HG03064 (cell line): ENCODE data around the gene CD7.

ENCODE experiments used
- ATAC-seq: cut with Tn5 transposase; IDR thresholded peaks from one replicate; pipeline ENCODE4 v1.9.1; 2021; ENCODE audit warnings: low read depth; ENCODE audit not compliant: unreplicated experiment

CD7 gene

DNA sequence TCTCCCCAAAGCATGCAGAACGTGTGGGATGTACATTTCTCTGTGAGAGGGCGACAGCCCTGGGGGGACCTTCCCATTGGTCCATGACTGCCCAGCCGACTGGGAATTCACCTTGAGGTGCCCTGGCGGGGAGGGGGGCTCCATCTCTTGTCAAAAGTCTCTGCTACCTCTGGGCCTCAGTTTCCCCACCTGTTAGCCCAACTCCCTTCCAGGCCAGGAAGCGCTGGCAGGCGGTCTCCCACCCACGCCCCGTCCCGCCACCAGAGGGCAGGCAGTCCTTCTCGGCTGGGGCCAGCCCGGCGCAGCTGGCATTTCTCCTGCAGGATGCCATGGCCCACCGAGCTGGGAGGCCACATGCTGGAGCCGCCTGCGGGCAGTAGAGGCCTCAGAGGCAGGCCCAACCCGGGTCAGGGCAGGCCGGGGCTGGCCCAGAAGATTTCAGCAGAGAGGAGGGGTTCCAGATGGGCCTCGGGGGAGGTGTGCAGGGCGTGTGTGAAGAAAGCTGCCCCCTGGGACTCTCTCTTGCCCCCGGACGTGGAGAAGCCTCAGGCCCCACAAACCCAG, 16.6 kb downstream of the CD7 start:
- ATAC-seq = no peak

DNA sequence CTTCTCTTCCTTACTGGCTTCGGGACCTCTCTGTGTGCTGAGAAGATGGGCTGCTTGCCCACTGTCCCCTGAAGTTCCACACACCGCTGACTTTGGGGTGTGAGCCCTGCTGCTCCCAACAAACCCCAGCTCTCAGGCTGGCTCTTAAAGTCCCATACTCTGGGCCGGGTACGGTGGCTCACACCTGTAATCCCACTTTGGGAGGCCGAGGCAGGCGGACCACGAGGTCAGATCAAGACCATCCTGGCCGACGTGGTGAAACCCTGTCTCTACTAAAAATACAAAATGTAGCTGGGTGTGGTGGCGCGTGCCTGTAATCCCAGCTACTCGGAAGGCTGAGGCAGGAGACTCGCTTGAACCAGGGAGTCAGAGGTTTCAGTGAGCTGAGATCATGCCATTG, 17.2 kb downstream of the CD7 start:
- no peak for ATAC-seq

DNA sequence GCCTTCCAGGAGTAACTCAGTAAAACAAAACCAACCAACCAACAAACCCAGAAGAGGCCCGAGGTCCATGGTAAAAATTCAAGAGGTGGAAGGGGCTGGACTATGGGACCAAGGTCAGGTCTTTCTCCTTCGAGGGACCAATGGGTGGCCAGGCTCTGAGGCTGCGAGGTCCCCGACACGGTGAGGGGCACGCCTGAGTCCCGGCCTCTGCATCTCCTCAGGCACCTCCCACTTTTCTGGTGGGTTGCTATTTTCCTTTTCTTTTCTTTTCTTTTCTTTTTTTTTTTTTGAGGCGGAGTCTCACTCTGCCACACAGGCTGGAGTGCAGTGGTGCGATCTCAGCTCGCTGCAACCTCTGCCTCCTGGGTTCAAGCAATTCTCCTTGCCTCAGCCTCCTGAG, 18.0 kb downstream of the CD7 start:
- ATAC-seq = no peak

DNA sequence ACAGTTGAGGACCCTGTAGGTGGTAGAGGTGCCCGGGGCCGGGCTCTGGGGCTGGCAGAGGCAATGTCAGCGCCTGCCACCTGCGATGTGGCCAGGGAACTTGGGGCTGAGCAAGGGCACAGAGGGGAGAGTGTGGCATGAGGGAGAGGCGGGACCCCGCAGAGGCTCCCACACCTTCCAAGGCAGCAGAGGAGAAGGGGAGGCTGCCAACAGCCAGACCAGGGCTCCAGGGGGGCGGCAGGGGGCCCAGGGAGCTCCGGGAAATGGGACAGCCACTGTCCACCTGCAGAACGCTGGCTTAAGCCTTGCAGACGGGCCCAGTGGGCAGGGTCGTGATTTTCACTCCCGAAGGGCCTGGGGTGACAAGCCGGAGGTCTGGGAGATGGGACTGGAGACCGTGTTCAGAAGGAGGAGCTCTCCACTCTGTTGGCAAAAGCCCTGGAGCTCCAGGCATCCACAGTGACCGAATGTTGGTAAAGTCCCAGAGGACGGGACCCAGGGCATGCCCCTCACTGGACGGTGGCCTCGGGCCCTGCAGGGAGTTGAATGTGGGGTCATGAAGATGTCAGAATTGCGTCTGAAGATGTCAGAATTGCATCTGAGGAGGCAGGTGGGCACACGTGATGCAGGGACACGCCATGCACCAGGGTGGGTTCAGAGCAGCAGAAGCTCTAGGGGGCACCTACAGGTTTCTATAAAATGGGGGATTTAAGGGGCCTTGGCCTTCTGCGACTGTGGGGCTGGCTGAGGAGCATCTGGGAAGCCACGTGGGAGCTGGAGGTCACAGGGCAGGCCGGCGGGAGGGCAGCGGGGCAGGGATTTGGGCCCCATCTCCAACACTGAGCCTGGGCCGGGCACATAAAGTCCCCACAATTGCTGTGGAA, 18.6 kb downstream of the CD7 start:
- no peak for ATAC-seq

DNA sequence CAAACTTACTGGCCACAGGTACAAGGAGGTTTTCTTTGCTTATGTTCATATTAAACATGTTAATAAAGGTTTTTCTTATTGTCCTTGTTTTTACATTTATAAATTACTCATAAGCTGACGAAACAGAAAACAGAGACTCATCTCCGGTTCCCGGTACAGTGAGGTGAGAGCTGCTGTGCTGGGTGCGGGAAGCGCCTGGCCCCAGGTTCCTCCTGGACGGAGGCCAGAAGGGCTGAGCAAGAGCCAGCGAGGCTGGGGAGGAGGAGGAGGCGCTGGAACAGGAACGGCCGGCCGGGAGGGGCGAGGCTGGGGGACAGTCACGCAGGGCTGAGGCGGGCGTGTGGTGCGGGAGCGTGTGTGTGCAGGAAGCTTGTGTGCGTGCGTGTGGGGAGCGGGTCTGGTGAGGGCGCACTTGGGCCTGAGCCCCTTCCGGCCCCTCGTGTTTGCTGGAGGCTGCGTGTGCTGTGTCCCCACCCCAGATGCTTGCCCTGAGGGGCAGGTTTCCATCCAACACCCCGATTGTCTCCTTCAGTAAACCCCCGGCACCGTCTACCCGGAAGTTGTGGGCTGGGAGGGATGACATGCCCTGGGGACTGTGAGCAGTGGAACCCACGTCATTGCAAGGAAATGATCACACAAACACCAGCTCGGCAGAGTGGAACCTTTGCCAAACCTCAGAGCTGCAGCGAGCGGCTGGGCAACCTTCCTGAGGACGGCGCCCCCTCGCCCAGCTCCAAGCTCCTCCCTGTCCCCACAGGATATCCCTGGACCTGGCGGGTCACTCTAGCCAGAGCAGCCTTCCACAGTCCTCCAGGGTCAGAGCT, 19.5 kb downstream of the CD7 start:
- ATAC-seq = no peak

DNA sequence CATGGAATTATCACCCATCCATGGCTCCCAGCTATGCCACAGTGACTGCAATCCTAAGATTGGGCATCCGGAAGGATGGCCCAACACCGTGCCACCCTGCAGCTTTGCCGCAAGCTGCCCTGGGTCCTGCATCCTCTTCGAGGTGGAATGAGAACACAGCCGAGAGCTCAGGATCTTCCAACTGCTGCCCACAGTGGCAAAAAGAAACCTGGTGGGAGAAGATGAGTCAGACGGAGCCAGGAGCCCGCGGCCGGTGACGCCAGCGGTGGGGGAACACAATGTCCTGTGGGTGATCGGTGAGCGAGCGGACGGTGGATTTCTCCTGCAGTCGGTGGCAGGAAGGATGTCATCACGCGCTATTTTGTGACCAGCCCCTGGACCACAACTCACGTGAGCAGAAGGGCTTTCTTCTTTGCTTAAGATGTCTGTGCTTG, 20.1 kb downstream of the CD7 start:
- no peak for ATAC-seq

DNA sequence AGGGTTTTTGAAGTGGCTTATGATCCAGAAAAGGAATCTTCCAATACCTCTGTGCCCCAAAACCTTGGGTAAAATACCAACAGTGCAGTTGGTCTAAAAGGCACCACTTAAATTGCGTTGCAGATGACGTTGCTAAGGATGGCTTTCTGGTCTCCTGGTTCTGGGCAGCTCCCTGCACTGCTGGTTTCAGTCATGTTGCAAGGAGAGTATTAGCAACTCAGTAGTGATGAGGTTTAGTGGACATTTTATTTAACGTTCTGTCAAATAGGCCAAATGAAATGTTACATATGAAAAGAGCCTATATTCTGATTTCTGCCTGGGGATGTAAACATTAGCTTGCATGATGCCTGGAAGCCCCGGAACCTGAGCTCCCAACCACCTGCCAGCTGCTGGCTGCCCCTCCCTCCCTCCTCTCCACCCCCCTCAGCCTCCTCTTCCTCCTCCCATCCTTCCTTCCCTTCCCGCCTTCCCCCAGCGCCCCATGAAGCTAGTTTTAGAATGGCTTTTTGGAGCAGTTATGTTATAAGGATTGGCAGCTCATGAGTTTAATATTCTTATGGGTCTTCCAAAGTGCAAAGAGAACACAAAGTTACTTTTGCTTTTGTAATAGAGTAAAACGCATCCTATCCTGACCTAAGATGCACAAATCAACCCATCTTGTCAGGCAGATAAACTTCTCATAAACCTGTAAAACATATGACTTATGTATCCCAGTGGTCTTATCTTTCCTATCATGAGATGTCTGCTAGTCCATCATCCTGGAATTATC, 20.7 kb downstream of the CD7 start:
- no peak for ATAC-seq

DNA sequence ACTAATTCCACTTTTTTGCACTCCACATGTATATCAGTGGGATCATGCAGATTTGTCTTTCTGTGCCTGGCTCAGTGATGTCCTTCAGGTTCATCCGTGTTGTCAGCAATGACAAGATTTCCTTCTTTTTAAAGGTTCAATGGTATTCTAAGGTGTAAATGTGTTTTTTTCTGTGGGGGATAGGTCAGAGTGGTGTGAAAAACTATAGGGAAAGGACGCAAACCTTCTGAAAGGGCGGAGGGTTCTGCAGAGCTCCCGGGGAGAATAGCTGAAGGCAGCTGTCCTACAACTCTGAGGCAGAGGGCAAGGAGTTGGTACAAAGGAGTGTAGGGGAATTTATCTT, 22.0 kb downstream of the CD7 start:
- no peak for ATAC-seq

DNA sequence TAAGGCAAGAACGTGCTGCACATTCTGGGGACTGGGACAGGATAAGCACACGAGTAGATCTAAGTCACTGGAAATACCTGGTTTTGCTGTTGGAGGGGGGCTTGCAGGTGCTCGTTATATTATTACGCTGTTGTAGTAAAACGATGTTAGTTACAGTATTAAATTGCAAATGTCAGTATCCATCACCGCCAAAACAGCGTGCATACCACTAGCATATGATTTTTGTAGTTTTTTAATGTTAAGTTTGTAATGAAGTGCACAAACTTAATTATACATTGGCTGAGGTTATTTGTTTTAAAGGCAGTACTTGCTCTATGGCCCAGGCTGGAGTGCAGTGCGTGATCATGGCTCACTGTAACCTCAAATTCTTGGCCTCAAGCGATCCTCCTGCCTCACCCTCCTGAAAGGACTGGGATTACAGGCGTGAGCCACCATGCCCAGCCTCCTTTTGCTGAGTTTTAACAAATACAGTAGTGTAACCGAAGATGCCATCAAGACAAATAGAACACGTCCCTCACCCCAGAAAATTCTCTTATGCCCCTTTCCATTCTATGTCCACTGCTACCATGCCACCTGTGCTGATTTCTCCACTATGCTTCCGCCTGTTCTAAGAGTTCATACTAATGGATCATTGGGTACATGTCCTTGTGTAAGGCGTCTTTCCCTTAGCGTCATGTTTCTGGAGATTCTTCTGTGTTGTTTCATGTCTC, 23.2 kb downstream of the CD7 start:
- ATAC-seq = no peak

DNA sequence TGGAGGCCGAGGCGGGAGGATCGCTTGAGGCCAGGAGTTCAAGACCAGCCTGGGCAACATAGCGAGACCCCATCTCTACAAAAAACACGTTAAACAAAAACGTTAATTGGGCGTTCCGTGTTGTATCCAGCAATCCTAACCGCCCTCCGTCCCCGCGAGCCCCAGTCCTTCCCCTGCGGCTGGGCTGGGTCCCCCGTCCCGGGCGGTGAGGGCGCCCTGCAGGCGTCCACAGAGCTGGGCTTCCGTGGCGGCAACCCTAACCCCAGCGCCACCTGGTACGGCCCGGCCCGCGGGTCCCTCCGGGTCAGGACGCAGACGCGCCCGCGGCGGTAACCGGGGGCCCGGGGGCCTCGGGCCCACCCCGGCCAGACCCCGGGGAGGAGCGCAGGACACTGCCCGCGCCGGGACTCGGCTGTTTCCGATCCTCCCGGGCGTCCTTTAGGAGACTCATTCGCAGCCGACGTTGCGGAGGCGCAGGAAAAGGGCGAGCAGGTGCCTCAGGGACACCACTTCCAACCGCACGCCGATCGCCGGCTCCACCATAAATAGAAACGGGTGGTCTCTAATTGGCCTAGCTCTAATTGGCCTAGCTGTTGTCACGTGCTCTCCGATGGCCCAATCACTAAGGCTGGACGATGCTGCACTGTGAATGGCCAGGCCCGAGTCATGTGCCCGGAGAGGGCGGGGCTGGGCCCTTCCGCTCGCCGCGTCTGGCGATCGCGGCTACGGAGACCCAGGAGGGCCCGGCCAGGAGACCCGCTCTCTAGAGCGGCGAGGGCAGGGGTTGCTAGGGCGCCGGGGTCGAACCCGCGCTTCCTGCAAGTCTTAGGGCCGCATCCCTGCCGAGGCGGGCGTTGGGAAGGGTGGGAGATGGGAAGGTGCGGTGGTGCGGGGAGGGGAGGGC, 24.9 kb downstream of the CD7 start:
- peak; percentile 80 for ATAC-seq

DNA sequence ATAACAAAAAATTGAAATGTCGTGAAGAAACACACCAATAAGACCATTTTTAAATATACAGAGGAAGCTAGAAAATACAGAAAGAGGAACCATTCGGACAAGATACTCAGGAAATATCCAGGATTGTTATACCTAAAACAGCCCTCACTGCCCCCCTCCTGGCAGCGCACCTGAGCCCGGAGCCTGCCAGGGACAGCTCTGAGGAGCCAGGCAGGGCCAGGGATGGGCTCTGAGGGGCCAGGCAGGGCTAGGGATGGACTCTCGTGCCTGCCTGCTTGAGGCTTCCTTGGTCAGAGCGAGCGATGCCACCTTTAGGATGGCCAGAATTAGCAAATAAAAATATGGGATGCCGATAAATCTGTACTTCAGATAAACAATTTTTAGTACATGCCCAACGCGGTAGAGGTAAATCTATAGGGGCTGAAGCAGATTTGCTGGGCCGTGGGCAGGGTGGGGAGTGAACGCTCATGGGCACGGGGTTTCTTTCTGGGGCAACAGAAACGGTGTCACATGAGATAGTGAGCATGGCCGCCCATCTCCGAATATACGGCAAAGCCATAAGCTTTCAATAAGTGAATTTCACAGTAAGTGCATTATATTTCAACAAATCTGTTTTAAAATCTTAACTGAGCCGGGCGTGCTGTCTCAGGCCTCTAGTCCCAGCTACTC, 25.7 kb downstream of the CD7 start:
- ATAC-seq = no peak

DNA sequence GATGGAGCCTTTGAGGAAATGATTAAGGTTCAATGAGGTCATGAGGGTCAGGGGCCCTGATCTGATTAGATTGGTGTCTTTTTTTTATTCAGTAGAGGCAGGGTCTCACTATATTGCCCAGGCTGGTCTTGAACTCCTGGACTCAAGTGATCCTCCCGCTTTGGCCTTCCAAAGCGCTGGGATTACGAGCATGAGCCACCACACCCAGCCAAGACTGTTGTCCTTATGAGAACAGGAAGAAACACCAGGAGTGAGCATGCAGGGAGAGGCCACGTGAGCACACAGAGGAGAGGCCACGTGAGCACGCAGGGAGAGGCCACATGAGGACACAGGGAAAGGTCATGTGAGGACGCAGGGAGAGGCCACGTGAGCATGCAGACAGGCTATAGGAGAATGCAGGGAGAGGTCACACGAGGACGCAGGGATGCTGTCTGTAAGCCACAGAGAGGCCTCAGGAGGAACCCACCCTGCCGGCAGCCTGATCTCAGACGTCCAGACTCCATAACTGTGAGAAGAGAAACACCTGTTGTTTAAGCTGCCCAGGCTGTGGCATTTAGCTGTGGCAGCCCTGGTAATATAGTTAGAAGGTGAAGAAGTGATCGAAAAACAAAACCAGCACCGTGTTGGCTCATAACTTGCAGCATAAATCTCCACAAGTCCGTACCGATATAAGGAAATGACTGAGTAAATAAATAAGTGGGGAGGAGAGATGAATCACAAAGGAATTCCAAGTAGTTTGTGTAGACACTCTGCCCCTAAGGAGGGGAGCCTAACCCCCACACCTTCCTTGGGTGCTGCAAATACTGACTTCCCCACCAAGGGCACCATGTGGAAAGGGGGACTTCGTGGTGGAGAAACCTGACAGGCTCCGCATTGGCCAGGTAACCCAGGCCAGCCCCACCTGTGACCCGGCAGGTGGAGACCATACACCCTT, 29.3 kb downstream of the CD7 start:
- ATAC-seq = no peak

DNA sequence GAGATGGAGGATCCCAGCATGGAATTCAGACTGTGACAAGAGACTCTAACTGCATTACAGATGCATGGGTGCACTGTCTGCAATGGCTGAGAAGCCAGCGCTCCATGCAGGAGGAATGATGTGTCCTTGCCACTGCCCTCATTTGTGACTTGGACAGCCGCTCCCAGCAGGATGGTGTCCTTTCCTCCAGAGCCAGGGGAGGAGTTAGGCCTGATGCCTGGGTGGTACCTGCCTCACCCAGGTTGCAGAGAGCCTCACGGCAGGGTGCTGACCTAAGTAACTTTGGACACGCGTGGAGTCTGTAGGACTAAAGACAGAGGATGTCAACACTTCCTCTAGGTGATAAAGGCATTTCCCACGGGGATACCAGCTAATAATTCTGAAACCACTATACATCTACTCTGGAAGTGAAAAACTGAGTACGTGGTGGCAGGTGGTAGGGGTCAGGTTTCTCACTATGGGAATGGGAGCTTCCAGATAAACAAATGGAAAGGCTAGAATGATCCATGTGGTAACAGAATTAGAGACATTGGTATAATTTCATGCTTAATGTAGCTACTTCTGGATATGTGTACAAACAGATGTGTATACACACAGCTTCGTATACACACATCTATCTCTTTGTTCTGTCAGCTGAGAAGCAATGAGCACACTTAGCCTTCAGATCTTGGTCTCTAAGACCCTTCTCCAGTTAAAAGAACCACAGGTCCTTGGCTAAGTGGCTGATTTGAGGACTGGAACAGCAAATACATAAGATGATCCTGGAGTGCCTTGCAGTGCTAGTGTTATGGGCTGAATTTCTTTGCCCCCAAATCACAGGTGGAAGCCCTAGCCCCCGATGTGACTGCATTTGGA, 30.2 kb downstream of the CD7 start:
- ATAC-seq = no peak

DNA sequence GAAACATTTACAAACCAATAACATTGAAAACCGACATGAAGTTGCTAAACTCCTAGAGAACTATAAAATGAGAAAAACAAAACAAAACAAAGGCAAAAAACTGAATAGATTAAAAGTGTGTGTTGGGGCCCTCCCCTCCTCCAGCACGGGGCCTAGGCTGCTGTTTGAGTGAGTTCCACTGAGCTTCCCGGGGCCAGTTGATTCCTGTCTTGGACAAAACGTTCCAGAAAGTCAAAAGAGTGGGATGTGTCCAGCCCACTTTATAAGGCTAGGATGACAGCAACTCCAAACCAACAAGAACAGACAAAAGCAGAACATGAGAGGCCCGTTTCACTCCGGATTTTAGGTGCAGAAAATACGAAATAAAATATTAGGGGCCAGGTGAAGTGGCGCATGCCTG, 32.3 kb downstream of the CD7 start:
- no peak for ATAC-seq

DNA sequence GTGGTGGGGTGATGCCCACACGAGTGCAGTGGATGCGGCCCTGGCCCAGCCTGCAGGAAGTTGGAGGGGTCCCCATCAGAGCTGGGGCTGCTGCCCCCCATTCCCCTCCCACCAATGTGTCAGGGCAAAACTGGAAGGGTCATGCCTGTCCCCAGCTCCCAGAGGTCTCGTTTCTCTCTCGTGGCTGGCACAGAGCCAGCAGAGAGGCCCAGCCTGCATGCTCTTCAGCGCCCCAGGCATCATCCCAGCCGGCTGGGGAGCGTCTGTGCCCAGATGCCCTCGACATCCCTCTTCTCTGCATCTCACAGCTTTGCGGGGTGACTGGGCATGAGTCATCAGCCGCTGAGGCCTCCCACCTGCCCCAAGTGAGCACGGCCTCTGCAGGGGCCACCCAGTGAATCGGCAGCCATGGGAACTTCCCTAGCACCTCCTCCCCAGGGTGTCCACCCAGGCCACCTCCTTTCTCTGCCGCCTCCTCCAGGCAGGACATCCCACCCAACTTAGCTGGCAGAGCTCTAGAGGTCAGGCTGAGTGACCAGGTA, 34.1 kb downstream of the CD7 start:
- no peak for ATAC-seq
